NB4 (cell line): ENCODE data around the gene ALX4.

Experiments used
- DNase-seq: peaks from one replicate; pipeline ENCODE4 v3.0.0; 2010; ENCODE audit warnings: low read depth
- H3K4me3 ChIP-seq: one replicate; pipeline ENCODE4 v1.5.1; 2011; ENCODE audit warnings: mild to moderate bottlenecking, low read depth, low read length, moderate library complexity
- CTCF ChIP-seq: IDR thresholded peaks from one replicate; pipeline ENCODE4 v1.5.1; 2012; ENCODE audit warnings: low read depth, low read length
- MAX ChIP-seq: IDR thresholded peaks from 2 replicates; pipeline ENCODE4 v1.6.1; 2011; ENCODE audit warnings: low read depth, low read length
- MYC ChIP-seq: IDR thresholded peaks from 2 replicates; pipeline ENCODE4 v1.6.1; 2011; ENCODE audit warnings: low read depth, low read length
- POLR2A ChIP-seq: IDR thresholded peaks from 2 replicates; pipeline ENCODE4 v1.6.1; 2011; ENCODE audit warnings: mild to moderate bottlenecking; ENCODE audit not compliant: insufficient read length; ENCODE audit errors: extremely low read depth

The ALX4 gene

GRCh38 chr11:44258839-44259420 lies 51.0 kb downstream of the ALX4 start:
- no peak for TF ChIP-seq MYC
- DNase-seq = no peak
- no peak overlapping the region for H3K4me3 ChIP-seq

- no peak overlapping the region for H3K4me3 ChIP-seq
- DNase-seq = no peak
- no peak for TF ChIP-seq POLR2A
- TF ChIP-seq MYC = no peak
- no peak for TF ChIP-seq CTCF
- no peak for TF ChIP-seq MAX
Observed at GRCh38 chr11:44258190-44258489, 51.8 kb downstream of the ALX4 start.

- peak; percentile 36 for DNase-seq
- TF ChIP-seq MAX = peak; percentile 26; the same call in 1 of the 2 replicates
- TF ChIP-seq CTCF = no peak
- no peak overlapping the region for H3K4me3 ChIP-seq
Observed at GRCh38 chr11:44257338-44258189, 52.4 kb downstream of the ALX4 start.

GRCh38 chr11:44256673-44257291 lies 53.2 kb downstream of the ALX4 start:
- no peak for DNase-seq
- no peak overlapping the region for H3K4me3 ChIP-seq
- TF ChIP-seq MYC (no peak), POLR2A (no peak)

- TF ChIP-seq MAX (no peak), MYC (no peak), POLR2A (no peak), CTCF (no peak)
- DNase-seq = no peak
- H3K4me3 ChIP-seq = no peak overlapping the region
Observed at GRCh38 chr11:44255406-44256071, 54.4 kb downstream of the ALX4 start.

- TF ChIP-seq CTCF (no peak), MAX (no peak), MYC (no peak), POLR2A (no peak)
- no peak overlapping the region for H3K4me3 ChIP-seq
- DNase-seq = no peak
Observed at GRCh38 chr11:44252999-44253602, 56.8 kb downstream of the ALX4 start.
